ENCODE data around the gene DDOST.
"Not testable (repeated sequence)": the region's sequence is repeated elsewhere in the genome, so short reads cannot be mapped to it uniquely, and the experiment has no call there.

DDOST gene

GRCh38 chr1:20691872-20692271 lies 30.7 kb upstream of the DDOST start:
- no peak for DNase-seq (ENCODE audit: low read depth, low spot score)

DNA sequence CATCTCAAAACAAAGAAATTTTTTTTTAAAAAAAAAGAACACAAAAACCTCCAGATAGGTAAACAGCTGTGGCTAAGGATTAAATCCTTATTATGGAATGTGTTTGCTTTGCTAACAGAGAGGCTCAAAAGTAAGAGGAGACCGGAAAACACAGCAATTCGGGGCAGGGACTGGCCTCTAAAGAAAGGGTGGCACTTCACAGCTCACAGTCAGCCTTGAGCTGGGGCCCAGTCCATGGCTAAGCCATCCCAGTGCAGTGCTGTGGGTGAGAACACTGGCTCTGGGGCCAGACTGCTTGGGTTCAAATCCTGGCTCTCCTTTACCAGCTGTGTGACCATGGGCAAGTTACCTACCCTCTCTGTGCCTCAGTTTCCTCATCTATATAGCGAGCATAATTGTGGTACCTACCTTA lies 28.5 kb upstream of the DDOST start:
- no peak for DNase-seq (ENCODE audit: low read depth, low spot score)

DNA sequence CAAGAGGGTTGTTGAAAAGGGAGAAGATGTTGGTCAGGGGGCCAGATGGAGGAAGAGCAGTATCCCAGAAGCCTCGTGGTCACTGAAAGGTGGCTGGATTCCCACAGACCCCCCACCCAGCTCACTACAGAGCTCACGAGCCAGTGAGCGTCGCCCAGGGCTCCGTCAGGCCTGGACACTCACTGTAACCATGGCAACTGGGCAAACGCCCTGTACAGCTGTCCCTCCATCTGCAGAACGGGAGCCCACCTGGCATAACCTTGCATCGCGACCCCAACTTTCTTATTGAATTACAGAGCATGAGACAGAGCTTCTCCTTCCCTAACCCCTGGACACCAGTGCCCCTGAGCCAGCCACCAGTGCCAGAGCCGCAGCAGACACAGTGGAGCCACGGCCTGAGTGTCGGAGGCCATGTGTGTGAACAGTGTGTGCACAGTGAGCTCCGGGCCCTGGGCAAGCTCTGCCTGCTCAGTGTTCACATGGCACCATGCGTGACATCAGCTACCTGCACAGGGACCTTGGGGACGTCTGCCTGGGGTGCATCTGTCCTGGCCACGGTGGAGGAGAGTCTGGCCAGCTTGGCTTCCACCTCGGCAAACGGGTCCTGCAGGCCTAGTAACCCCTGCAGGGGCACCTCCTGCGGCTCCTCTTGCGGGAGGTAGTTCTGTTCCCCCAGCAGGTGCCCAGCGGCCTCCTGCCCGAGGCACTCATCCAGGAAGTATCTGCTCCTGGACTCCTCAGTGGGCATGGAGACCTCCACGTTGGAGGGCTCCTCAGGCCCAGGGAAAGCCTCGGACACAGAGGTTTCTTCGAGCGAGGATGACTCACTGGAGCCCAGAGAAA lies 25.9 kb upstream of the DDOST start:
- no peak for DNase-seq (ENCODE audit: low read depth, low spot score)

- DNase-seq (ENCODE audit: low read depth, low spot score), result no peak
Measured at GRCh38 chr1:20685741-20686140, 24.6 kb upstream of the DDOST start.

DNA sequence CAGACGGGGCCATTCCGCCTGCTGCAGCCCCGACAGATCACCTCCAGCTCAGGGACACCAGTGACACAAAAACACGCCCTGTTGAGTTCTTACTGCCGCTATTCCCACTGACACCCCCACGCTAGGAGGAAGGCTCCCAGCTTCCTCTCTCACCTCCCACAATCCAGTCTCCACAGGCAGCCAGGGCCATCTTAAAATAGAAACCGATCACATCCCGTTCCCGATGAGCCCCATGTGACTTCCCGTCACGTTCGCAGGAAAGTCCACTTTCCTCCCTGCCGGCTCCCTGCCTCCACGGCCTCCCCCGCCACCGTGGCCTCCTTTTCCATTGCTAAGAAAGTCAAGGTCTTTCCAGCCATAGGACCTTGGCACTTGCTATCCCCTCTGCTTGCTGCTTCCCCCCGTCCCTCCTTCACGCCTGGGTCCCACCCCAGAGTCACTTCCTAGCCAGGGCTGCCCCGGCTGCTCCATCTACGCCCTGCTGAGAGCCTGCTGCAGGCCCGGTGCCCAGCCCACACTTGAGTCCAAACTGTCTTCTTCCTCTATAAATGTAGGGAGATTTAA lies 24.0 kb upstream of the DDOST start:
- no peak for DNase-seq (ENCODE audit: low read depth, low spot score)

DNA sequence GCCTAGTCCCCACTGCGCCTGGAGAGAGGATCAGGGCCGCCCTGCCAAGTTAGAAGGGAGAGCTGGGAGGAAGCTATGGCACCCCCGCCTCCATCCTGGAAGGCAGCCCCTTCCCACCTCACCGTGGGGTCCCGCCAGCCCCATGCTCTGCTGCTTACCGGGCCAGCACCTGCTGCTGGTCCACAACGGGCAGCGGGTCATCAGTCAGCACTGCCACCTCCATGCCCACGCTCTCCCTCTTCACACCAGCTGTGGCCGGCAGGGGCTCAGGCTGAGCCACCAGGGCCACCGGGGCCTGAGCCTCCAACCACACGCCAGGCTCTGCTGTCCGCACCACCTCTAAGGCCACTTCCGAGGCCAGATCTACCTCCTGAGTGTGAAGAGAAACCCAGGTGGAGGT lies 23.5 kb upstream of the DDOST start:
- DNase-seq (ENCODE audit: low read depth, low spot score), result no peak

DNA sequence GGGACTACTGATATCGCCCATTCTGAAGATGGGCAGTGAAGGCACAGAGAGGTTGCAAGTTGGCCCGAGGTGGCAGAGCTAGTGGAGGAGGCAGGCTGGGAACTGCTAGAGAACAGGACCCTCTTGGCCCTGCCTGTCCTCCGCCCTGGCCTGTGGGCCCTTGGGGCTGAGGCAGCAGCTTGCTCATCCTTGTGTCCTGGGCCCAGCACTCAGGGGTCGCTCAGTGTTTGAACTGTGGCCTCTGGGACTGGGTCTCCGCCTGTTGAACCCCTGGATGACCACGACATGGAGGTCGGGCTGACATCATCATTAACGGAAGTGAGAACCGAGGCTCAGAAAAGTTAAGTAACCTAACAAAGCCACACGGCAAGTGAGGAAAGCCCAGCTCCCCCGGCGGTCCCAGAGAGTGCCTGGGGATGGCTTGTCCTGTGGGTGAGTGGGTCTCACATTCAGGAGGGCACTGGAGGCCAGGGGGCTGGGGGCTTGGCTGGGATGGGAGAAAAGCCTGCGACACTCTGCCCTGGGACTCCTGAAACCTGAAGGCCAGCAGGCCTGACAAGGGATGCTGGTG lies 23.0 kb upstream of the DDOST start:
- no peak for DNase-seq (ENCODE audit: low read depth, low spot score)

DNA sequence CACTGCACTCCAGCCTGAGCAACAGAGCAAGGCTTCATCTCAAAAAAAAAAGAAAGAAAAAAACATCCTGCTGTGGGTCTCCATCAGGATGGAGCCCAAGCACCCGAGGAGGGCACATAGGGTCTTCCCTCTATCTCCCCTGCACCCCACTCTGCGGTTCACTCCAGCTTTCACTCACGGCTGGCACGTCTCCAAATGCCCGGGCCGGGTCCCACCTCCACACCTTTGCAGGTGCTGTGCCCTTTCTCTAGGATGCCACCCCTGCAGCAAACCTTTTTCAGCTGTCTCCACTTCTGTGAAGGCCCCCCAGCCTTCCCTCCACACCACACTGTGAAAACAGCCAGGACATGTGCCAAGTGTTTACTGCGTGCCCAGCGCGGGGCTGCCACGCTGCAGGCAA lies 22.4 kb upstream of the DDOST start:
- no peak for DNase-seq (ENCODE audit: low read depth, low spot score)

DNA sequence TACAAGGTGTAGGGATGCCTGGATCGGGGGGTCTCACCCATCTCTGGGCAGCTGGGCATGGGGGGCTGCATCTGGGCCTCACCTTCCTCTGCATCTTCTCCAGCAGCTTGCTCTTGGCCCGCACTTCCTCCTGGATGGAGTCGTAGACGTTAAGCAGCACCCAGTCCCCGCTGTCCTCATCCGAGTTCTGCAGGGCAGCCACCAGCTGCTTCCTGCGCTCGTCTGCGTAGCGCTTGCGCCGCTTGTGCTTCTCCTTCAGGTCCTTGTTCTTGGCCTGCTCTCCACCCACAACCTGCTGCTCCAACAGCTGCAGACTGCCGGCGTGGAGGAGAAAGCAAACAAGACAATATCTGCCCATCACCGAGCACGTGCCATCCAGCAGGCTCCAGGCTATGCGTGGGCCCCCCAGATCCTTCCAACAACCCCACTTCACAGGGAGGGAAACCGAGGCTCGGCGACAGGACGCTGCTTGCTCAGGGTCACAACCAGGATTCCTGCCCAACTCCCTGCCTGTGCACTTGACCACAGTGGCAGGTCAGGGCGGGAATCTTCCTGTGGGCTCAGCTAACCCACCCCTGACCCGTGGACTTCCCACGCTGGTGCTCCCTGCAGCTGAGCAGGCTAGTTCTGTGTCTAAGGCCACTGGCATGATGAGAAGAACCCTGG lies 21.5 kb upstream of the DDOST start:
- no peak for DNase-seq (ENCODE audit: low read depth, low spot score)

DNA sequence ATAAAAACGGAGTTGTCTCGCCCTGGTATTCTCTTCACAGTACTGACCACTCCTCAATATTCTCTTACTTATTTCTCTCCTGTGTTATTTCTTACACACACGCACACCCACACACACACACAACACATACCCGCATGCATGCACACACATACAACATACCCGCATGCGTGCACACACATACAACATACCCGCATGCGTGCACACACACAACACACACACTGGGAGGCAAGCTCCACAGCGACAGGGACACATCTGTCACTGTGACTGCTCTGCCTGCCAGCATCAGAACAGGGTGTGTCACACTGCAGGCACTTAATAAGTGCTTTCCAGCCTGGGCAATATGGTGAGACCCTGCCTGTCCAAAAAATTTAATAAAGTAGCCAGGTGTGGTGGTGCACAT lies 20.8 kb upstream of the DDOST start:
- DNase-seq (ENCODE audit: low read depth, low spot score), result no peak

DNA sequence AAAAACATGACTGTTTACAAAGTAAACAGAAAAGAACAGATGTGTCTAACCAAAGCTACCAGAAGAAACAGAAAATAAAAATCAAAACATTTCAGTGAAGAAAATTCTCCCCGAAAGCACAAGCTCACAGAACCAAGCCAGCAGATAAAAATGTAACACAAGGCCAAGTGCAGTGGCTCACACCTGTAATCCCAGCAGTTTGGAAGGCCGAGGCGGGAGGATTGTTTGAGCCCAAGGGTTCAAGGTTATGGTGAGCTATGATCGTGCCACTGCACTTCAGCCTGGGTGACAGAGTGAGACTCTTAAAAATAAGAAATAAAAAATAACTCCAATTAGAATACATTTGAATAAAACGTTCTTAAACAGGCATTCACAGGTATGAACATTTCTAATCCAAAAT lies 19.1 kb upstream of the DDOST start:
- no peak for DNase-seq (ENCODE audit: low read depth, low spot score)

DNA sequence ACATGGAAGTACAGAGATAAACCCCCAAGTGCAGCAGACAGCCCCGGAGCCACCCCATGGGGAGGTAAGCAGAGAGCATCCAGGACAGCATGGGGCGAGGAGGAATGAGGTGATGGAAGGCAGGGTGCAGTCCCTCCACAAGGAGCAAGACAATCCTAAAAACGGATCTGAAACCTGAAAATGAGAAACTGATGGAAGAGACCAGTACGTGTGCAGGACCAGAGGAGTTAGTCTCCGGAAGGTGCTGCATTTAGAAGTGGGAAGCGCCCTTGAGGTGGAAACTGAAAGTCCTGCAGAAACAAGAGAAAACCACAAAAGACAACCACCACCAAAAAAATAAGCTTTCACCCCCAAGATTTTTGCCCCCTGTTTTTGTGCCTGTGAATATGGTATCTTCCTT lies 17.4 kb upstream of the DDOST start:
- no peak for DNase-seq (ENCODE audit: low read depth, low spot score)

- DNase-seq (ENCODE audit: low read depth, low spot score), result not testable (repeated sequence)
Measured at GRCh38 chr1:20673626-20674025, 12.5 kb upstream of the DDOST start.

- DNase-seq (ENCODE audit: low read depth, low spot score), result no peak
Measured at GRCh38 chr1:20672265-20672632, 11.1 kb upstream of the DDOST start.

DNA sequence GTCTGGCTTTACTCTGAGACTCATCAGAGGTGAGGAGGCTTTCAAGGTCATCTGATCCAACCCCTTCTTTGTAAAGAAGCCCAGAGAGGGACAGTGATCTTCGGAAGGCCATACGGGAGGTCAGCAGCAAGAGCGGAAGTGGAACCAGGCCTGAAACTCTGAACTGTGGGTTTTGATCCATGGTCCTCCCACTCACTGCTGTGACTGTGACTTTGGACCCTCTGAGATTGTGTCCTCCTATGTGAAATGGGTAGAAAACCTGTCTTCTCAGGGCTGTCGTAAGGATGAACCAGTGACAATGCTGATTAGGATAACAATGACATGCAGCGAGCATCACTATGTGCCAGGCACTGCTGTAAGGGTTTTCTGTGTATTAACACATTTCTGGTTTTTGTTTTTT lies 9.8 kb upstream of the DDOST start:
- no peak for DNase-seq (ENCODE audit: low read depth, low spot score)

DNA sequence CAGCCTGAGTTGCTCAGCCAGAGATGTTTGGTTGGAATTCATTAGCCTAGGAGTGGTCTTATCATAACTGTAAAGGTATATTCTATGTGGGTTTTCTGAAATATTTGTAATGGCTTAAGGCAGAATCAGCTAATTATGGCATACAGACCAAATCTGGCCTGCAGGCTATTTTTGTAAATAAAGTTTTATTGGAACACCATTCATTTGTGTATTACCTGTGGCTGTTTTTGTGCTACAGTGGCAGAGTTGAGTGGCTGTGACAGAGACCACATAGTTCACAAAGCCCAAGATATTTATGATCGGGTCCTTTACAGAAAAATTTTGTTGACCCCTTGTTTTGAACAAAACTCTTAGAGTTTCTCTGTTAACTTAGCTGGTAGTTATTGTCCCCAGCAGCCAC lies 7.4 kb upstream of the DDOST start:
- DNase-seq (ENCODE audit: low read depth, low spot score), result no peak

GRCh38 chr1:20666804-20667203 lies 5.6 kb upstream of the DDOST start:
- DNase-seq (ENCODE audit: low read depth, low spot score), result no peak

DNA sequence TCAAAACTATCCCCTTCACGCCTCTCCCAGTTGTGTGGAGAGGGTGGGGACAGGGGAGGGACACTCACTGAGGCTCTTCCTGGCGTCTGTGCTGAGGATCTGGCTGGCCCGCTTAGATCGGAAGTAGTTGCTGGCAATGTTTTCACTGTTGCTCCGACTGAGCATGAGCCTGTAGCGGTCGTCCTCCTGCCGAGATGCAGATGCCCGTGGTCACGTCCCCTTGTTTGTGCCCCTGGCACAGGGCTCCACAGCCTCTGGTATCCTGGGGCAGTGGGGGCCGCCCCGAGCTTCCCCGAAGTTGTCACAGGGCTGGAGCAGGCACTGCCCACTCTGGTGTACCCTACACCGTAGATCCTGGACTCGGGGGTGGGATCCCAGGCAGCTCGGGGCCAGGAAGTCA lies 5.0 kb upstream of the DDOST start:
- no peak for DNase-seq (ENCODE audit: low read depth, low spot score)

- DNase-seq (ENCODE audit: low read depth, low spot score), result no peak
Measured at GRCh38 chr1:20665726-20666125, 4.6 kb upstream of the DDOST start.

DNA sequence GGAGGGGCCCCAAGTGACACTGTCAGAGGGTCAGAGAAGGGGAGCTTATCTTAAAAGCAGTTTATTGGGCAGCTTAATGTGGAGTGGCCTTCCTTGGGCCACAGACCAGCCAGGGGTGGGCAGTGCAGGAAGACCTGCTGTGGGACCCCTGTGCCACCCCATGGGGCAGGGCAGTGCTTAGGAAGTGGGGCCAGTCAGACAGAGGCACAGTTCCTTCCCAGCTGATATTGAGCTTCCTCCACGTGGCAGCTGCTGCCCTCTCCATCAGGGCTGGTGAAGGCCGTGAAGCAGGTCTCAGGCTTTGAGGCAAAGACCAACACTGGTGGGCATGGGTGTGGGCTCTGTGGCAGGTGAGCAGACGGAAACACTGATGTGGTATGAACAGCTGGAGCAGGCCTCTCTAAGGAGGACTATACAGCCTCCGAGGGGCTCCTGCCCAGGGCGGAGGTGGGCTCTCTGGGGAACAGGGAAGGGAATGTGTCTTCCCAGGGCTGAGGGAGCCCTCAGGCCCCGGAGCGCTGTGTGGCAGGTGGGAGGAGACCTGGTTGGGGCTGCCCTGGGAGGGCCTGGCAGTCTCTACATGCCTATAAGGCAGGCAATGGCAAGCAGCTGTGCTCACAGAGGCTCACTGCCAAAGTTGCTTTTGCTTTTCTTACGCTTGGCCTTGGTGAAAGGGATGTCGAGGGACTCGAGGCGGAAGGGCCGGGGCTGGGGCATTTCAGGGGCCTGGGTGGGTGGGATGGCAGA lies 3.0 kb upstream of the DDOST start:
- no peak for DNase-seq (ENCODE audit: low read depth, low spot score)

- no peak for DNase-seq (ENCODE audit: low read depth, low spot score)
Measured at GRCh38 chr1:20663365-20663764, 2.2 kb upstream of the DDOST start.

- no peak for DNase-seq (ENCODE audit: low read depth, low spot score)
Measured at GRCh38 chr1:20662110-20662475, 924 bp upstream of the DDOST start.

All from smooth muscle cell of the brain vasculature (primary cell).